ENCODE data around the gene NFKB2.

The NFKB2 gene

DNA sequence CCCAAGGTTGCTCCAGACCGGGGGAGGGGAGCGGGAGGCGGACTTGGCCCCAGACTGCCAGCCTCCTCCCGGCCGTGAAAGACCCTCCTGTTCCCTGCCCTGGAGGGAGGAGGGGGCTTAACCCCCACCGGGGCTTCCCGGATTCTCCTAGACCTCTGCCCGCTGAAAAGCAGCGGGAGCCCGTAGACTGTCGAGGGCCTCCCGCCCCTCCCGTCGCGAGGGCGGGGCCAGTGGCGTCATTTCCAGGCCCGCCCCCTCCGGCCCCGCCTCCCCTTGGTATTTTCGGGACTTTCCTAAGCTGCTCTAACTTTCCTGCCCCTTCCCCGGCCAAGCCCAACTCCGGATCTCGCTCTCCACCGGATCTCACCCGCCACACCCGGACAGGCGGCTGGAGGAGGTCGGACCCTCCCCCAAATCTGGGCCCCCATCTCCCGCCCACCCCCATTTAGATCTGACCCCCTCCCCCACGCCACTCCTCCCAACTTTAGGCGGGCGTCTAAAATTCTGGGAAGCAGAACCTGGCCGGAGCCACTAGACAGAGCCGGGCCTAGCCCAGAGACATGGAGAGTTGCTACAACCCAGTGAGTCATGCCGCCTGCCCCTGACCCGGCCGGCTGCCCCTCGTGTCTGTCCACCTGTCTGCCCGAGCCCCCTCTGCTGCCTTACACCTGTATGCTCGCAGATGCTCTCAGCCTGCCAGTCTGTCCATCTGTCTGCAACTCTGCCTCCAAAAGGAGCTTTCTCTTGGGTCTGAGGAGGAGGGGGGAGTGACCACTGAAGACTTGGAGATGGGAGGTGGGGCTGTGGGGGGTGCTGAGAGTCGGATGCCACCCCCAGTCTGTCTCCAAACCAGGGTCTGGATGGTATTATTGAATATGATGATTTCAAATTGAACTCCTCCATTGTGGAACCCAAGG lies at the start of gene NFKB2:
Gene NFKB2, plus strand, starts transcription at position 306 of the 917 bp plus-strand sequence. Its CDS starts 255 bp downstream, at position 561.
- H3K9ac ChIP-seq (ENCODE audit: low read depth, low read length): peak within 1 kb of the TSS; percentile 65
- peaks cover 33% of the 10 kb centered on the region for H3K36me3 ChIP-seq (ENCODE audit: control insufficient read depth, insufficient read depth, low read length)
- H3K27me3 ChIP-seq (ENCODE audit: control insufficient read depth, insufficient read depth, low read length): peaks cover 11% of the 10 kb centered on the region
- peaks cover 21% of the 10 kb centered on the region for H3K4me1 ChIP-seq (ENCODE audit: control insufficient read depth, insufficient read depth, low read length)
- H3K9me3 ChIP-seq (ENCODE audit: control insufficient read depth, insufficient read depth, low read length): no peaks in the 10 kb centered on the region
- H3K4me3 ChIP-seq (ENCODE audit: low read depth, low read length): peak within 1 kb of the TSS; percentile 95

DNA sequence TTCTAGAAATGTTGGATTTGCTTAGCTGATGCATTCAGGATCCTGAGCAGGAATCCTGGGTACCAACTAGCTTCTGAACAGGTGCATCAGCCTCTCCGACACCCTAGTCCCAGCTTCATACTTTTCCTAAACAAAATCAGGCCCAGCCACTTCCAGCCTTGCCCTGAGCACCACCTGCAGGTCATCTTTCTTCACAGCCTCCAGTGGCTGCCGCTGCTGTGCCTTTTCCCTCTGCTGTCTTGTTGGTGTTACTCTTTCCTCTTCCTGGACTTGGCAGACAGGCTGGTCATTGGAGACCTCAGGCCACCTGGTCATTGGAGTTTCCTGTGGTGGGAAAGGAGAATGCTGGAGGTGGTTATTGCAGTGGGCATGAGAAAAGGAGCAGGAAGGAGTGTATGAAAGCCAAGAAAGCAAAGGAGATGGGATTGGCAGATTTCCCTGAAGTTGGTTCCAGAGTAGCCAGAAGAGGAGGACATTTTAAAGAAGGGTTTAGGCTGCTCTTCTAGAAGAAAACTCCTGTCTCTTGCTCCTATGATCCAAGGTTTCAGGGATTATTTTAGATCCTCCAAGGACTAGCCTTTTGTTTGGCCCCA lies 48.2 kb upstream of the NFKB2 start:
- H3K27me3 ChIP-seq (ENCODE audit: control insufficient read depth, insufficient read depth, low read length): peaks cover 18% of the 10 kb centered on the region
- no peaks in the 10 kb centered on the region for H3K36me3 ChIP-seq (ENCODE audit: control insufficient read depth, insufficient read depth, low read length)
- H3K4me3 ChIP-seq (ENCODE audit: low read depth, low read length): no peak overlapping the region
- H3K9me3 ChIP-seq (ENCODE audit: control insufficient read depth, insufficient read depth, low read length): no peaks in the 10 kb centered on the region
- no peak overlapping the region for H3K9ac ChIP-seq (ENCODE audit: low read depth, low read length)
- peaks cover 8% of the 10 kb centered on the region for H3K4me1 ChIP-seq (ENCODE audit: control insufficient read depth, insufficient read depth, low read length)

GRCh38 chr10:102352066-102352715 lies 43.3 kb upstream of the NFKB2 start:
- no peaks in the 10 kb centered on the region for H3K4me1 ChIP-seq (ENCODE audit: control insufficient read depth, insufficient read depth, low read length)
- H3K36me3 ChIP-seq (ENCODE audit: control insufficient read depth, insufficient read depth, low read length): peaks cover 3% of the 10 kb centered on the region
- H3K27me3 ChIP-seq (ENCODE audit: control insufficient read depth, insufficient read depth, low read length): no peaks in the 10 kb centered on the region
- no peaks in the 10 kb centered on the region for H3K9me3 ChIP-seq (ENCODE audit: control insufficient read depth, insufficient read depth, low read length)
- H3K9ac ChIP-seq (ENCODE audit: low read depth, low read length): no peak overlapping the region
- H3K4me3 ChIP-seq (ENCODE audit: low read depth, low read length): no peak overlapping the region

DNA sequence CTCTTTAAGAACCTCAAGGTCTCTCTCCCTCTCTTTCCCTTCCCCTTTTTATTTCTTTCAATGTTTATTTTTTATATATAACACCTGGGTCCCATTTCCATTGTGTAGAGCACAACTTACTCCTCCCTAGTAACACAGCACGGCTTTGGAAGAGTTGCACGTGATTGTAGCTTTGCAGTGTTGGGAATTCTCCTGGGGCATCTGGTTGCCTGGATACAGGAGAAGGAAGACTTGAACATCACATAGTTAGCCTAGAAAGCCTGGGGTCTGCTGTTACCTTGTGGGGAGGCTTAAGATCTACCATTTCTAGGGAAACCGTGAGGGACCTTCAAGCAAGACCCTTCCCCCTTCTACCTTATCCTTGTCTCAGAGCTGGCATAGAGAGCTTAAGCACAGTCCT lies 41.1 kb upstream of the NFKB2 start:
- H3K4me3 ChIP-seq (ENCODE audit: low read depth, low read length): no peak overlapping the region
- H3K9me3 ChIP-seq (ENCODE audit: control insufficient read depth, insufficient read depth, low read length): no peaks in the 10 kb centered on the region
- no peak overlapping the region for H3K9ac ChIP-seq (ENCODE audit: low read depth, low read length)
- H3K4me1 ChIP-seq (ENCODE audit: control insufficient read depth, insufficient read depth, low read length): no peaks in the 10 kb centered on the region
- no peaks in the 10 kb centered on the region for H3K27me3 ChIP-seq (ENCODE audit: control insufficient read depth, insufficient read depth, low read length)
- peaks cover 3% of the 10 kb centered on the region for H3K36me3 ChIP-seq (ENCODE audit: control insufficient read depth, insufficient read depth, low read length)

DNA sequence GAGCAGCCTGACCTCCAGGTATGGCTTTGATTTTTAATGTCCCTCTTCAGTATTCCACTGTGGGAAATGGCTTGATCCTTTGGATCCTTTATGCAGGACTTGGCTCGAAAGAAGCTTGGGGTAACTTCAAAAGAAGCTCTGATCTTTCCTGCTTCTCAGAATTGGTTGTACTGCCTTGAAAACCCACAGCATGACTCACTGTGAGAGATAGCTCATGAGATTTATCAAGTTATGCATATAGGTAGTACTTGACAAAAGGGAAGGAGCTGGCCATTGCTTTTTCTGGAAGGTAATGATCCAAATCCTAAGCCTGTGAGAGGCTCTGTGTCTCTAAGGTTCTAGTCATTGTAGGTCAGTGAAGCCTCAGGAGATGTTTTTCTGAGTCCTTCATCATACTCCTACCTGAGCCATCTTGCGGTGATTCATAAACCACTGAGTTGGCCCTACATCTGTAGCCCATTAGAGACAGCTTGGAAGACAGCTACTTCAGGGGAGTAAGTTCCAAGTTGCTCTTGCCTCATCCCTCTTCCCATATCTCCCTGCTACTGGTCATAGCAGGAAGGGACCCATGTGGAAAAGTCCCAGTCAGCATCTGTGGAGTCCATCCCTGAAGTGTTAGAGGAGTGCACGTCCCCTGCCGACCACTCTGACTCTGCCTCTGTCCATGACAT lies 36.7 kb upstream of the NFKB2 start:
- H3K9ac ChIP-seq (ENCODE audit: low read depth, low read length): no peak overlapping the region
- no peak overlapping the region for H3K4me3 ChIP-seq (ENCODE audit: low read depth, low read length)
- no peaks in the 10 kb centered on the region for H3K27me3 ChIP-seq (ENCODE audit: control insufficient read depth, insufficient read depth, low read length)
- no peaks in the 10 kb centered on the region for H3K4me1 ChIP-seq (ENCODE audit: control insufficient read depth, insufficient read depth, low read length)
- H3K9me3 ChIP-seq (ENCODE audit: control insufficient read depth, insufficient read depth, low read length): no peaks in the 10 kb centered on the region
- peaks cover 16% of the 10 kb centered on the region for H3K36me3 ChIP-seq (ENCODE audit: control insufficient read depth, insufficient read depth, low read length)

DNA sequence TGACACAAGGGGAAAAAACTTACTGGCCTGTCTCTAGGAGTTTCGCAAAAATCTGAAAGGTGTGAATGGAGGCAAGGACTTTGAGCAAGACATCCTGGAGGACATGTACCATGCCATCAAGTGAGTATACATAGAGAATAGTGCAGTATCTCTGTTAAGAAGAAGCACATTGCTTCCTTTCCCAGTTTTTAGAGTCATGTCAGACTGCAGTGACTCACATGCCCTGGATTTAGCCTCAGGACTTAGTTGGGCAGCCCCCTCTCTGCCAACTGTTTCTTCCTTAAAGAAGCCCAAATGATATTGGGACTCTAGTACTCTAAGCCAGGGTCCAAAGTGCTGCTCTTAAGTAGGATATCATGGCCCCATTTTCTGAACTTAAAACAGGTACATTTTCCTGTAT lies 28.1 kb upstream of the NFKB2 start:
- no peak overlapping the region for H3K4me3 ChIP-seq (ENCODE audit: low read depth, low read length)
- H3K4me1 ChIP-seq (ENCODE audit: control insufficient read depth, insufficient read depth, low read length): no peaks in the 10 kb centered on the region
- no peaks in the 10 kb centered on the region for H3K9me3 ChIP-seq (ENCODE audit: control insufficient read depth, insufficient read depth, low read length)
- no peaks in the 10 kb centered on the region for H3K27me3 ChIP-seq (ENCODE audit: control insufficient read depth, insufficient read depth, low read length)
- H3K36me3 ChIP-seq (ENCODE audit: control insufficient read depth, insufficient read depth, low read length): peaks cover 43% of the 10 kb centered on the region
- no peak overlapping the region for H3K9ac ChIP-seq (ENCODE audit: low read depth, low read length)

DNA sequence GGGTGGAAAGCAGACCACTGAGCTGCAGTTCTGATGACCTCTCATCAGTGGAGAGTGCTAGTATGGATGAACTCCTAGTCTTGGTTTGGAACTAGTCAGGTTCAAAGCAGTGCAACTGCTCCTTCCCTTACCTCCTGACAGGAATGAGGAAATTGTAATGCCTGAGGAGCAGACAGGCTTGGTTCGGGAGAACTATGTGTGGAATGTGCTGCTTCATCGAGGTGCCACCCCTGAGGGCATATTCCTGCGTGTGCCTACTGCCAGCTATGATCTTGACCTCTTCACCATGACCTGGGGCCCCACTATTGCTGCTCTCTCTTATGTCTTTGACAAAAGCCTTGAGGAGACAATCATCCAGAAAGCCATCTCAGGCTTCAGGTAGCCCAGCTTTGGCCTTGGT lies 27.4 kb upstream of the NFKB2 start:
- Histone ChIP-seq H3K9me3 (ENCODE audit: control insufficient read depth, insufficient read depth, low read length) (no peaks in the 10 kb centered on the region), H3K36me3 (ENCODE audit: control insufficient read depth, insufficient read depth, low read length) (peaks cover 41% of the 10 kb centered on the region), H3K9ac (ENCODE audit: low read depth, low read length) (no peak overlapping the region), H3K4me3 (ENCODE audit: low read depth, low read length) (no peak overlapping the region), H3K4me1 (ENCODE audit: control insufficient read depth, insufficient read depth, low read length) (no peaks in the 10 kb centered on the region), H3K27me3 (ENCODE audit: control insufficient read depth, insufficient read depth, low read length) (no peaks in the 10 kb centered on the region)

GRCh38 chr10:102371295-102371694 lies 24.2 kb upstream of the NFKB2 start:
- Histone ChIP-seq H3K36me3 (ENCODE audit: control insufficient read depth, insufficient read depth, low read length) (peaks cover 35% of the 10 kb centered on the region), H3K9ac (ENCODE audit: low read depth, low read length) (no peak overlapping the region), H3K27me3 (ENCODE audit: control insufficient read depth, insufficient read depth, low read length) (no peaks in the 10 kb centered on the region), H3K9me3 (ENCODE audit: control insufficient read depth, insufficient read depth, low read length) (no peaks in the 10 kb centered on the region), H3K4me1 (ENCODE audit: control insufficient read depth, insufficient read depth, low read length) (no peaks in the 10 kb centered on the region), H3K4me3 (ENCODE audit: low read depth, low read length) (no peak overlapping the region)

DNA sequence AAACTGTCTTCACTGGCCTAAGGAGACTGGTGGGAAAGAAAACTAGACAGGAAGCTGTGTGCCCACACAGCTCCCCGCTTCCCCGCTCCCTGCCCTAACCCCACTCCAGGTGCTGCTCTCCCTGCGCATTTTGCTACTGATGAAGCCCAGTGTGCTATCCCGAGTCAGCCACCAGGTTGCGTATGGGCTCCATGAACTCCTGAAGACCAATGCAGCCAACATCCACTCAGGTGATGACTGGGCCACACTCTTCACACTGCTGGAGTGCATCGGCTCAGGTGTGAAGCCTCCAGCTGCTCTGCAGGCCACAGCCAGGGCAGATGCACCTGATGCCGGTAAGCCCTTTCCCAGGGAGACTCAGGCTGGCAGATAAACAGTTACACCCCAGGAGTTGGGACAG lies 20.3 kb upstream of the NFKB2 start:
- Histone ChIP-seq H3K36me3 (ENCODE audit: control insufficient read depth, insufficient read depth, low read length) (peaks cover 29% of the 10 kb centered on the region), H3K9me3 (ENCODE audit: control insufficient read depth, insufficient read depth, low read length) (no peaks in the 10 kb centered on the region), H3K4me1 (ENCODE audit: control insufficient read depth, insufficient read depth, low read length) (no peaks in the 10 kb centered on the region), H3K27me3 (ENCODE audit: control insufficient read depth, insufficient read depth, low read length) (no peaks in the 10 kb centered on the region), H3K9ac (ENCODE audit: low read depth, low read length) (no peak overlapping the region), H3K4me3 (ENCODE audit: low read depth, low read length) (no peak overlapping the region)

GRCh38 chr10:102375867-102376266 lies 19.6 kb upstream of the NFKB2 start:
- Histone ChIP-seq H3K4me3 (ENCODE audit: low read depth, low read length) (no peak overlapping the region), H3K4me1 (ENCODE audit: control insufficient read depth, insufficient read depth, low read length) (no peaks in the 10 kb centered on the region), H3K27me3 (ENCODE audit: control insufficient read depth, insufficient read depth, low read length) (no peaks in the 10 kb centered on the region), H3K9ac (ENCODE audit: low read depth, low read length) (no peak overlapping the region), H3K9me3 (ENCODE audit: control insufficient read depth, insufficient read depth, low read length) (no peaks in the 10 kb centered on the region), H3K36me3 (ENCODE audit: control insufficient read depth, insufficient read depth, low read length) (peaks cover 26% of the 10 kb centered on the region)

DNA sequence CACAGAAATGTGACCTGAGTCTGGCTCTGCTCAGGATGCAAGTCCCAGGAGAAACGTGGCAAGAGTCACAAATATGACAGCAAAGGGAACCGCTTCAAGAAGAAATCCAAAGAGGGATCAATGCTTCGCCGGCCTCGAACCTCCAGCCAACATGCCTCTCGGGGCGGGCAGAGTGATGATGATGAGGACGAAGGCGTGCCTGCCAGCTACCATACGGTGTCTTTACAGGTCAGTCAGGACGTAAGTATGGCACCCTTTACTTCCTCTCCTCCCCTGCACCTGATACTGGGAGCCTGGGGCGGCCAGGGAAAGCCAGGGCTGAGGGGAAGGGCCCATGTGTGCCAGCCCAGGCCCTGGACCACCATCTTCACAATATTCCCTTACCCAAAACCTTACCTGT lies 18.6 kb upstream of the NFKB2 start:
- no peak overlapping the region for H3K9ac ChIP-seq (ENCODE audit: low read depth, low read length)
- H3K9me3 ChIP-seq (ENCODE audit: control insufficient read depth, insufficient read depth, low read length): no peaks in the 10 kb centered on the region
- H3K4me1 ChIP-seq (ENCODE audit: control insufficient read depth, insufficient read depth, low read length): no peaks in the 10 kb centered on the region
- H3K27me3 ChIP-seq (ENCODE audit: control insufficient read depth, insufficient read depth, low read length): no peaks in the 10 kb centered on the region
- peaks cover 30% of the 10 kb centered on the region for H3K36me3 ChIP-seq (ENCODE audit: control insufficient read depth, insufficient read depth, low read length)
- no peak overlapping the region for H3K4me3 ChIP-seq (ENCODE audit: low read depth, low read length)
